GM19438 (cell line): ENCODE data around the gene PCDH19.
"Not testable (repeated sequence)": the region's sequence is repeated elsewhere in the genome, so short reads cannot be mapped to it uniquely, and the experiment has no call there.

Experiments
- ATAC-seq: cut with Tn5 transposase; IDR thresholded peaks from one replicate; pipeline ENCODE4 v1.9.1; 2021; ENCODE audit warnings: low read depth; ENCODE audit not compliant: unreplicated experiment

The PCDH19 gene

GRCh38 chrX:100409610-100410590 is at the start of gene PCDH19:
Gene PCDH19 (minus strand): TSS chrX:100410273. CDS start chrX:100408597, 1,676 bp downstream.
- no peak for ATAC-seq

GRCh38 chrX:100449696-100450608 is 39.9 kb upstream of the PCDH19 start:
- no peak for ATAC-seq

DNA sequence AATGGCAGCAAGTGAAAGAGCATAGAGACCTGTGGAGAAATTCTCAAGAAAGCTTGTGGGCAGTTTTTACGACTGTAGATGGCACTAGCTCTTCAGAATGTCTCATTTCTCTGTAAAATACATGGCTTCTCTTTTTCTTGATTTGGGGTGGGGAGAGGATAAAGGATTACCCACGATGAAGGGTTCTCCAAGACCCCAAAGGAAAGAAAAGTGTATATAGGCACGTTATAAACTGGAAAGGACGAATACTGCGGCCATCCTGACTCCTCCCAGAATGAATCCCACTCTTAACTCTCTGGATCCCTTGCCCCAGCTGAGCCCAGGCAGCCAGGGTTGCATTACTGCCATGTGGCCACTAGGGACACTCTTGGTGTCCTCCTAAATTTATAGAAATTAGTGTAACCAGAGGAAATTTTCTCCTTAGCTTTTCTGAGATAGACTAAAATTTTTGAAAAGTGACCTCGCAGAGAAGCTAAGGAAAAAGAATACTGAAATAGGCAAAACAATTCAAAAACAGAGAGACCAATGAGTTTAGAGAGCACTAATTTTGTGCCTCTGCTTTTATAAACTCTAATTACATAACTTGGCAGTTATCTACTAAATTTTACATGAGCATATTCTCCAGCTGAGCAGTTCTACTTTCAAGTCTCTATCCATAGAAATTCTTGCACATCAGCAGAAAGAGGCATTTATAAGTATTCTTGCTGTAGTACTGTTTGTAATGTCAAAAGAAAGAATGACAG is 37.8 kb upstream of the PCDH19 start:
- ATAC-seq: no peak

GRCh38 chrX:100445593-100445992 is 35.5 kb upstream of the PCDH19 start:
- no peak for ATAC-seq

DNA sequence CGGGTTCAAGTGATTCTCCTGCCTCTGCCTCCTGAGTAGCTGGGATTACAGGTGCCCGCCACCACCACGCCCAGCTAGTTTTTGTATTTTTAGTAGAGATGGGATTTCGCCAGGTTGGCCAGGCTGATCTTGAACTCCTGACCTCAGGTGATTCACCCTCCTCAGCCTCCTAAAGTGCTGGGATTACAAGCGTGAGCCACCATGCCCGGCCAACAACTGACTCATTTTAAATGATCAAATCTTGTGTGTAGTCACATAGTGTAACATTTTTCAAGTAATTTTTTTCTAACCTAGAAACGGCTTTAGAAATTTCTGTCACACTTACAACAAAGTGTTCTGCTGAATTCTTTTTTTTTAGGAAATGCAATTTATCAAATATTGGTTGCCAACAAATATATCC is 31.2 kb upstream of the PCDH19 start:
- not testable (repeated sequence) for ATAC-seq

DNA sequence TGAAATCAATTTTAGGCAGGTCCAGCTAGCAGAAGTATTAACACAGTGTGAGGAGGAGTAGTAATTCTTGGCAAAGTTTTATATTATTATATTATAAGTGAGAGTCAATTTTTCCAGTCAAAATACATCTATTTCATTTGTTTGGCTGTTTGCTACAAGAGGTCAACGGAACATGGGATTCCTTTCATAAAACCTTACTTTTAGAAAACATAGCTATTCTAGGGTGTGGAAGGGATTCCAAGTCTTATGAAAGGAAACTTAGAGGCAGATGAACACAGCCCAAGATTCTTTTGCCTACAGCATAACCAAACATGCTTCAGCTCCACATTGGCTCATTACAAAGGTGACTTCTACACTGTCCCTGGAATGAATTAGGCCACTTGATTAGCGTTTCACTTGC is 29.9 kb upstream of the PCDH19 start:
- ATAC-seq: no peak

DNA sequence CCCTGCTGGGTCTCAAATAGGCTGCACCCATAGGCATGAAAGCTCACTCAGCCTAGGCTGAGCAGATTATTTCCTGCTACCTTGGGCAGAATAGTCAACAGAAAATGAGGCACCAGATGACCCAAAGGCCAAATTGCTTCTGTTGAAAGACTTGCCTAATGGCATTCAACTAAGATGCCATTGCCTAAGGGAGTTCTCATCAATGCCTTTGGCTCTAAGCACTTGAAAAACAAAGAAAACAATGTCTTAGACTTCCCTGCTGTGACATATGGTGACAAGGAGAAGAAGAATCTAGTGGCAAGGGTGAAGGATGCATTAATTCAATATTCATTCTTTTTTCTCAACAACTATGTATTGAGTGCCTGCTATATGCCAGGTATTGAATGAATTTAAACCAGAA is 25.7 kb upstream of the PCDH19 start:
- ATAC-seq: no peak

- no peak for ATAC-seq
Observed at GRCh38 chrX:100424012-100424411, 13.9 kb upstream of the PCDH19 start.

- no peak for ATAC-seq
Observed at GRCh38 chrX:100418556-100418955, 8.5 kb upstream of the PCDH19 start.

GRCh38 chrX:100417681-100418080 is 7.6 kb upstream of the PCDH19 start:
- ATAC-seq: no peak

GRCh38 chrX:100413229-100413628 is 3.2 kb upstream of the PCDH19 start:
- ATAC-seq: no peak

DNA sequence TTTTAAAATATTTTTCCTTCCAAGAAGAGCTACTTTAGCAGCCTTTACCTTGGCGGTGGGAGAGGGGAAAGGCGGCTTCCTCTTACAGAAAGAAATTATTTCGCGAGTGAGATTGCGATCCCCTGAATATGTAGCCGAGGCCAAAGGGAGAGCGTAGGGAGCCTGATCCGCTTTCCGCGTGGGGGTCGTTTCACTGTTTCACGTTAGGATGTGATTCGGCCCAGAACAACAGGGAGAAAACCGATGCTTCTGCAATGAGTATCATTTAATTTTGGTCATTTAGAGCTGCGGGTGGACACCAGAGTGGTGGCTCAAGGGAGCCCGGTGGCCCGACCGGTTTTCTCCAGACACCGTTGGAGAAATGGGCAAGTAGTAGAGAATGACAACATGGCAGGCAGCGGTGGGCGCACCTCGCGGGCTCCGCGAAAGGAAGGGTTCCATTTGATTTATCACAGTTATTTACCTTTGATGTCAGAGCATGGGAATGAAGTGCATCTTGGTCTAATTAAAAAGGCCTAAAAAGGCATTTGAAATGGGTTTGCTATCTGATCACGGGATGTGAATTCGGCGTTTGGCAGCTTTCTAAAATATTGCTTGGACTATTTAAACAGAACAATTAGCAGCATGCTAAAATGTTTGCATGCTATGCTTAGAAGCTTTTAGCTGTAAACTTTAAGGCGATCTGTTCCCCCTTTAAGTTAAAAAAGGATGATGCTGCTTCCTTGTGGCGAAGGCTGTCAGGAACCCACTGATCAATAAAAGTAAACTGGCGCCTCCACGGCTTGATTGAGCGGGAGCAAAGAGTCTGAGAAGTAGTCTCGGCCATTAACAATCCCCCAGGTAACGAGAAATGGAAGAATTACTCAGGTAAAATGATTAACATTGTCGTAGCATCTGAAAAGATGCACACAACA is 2.0 kb upstream of the PCDH19 start:
- ATAC-seq: no peak

GRCh38 chrX:100410901-100411801 is 1.1 kb upstream of the PCDH19 start:
- no peak for ATAC-seq

DNA sequence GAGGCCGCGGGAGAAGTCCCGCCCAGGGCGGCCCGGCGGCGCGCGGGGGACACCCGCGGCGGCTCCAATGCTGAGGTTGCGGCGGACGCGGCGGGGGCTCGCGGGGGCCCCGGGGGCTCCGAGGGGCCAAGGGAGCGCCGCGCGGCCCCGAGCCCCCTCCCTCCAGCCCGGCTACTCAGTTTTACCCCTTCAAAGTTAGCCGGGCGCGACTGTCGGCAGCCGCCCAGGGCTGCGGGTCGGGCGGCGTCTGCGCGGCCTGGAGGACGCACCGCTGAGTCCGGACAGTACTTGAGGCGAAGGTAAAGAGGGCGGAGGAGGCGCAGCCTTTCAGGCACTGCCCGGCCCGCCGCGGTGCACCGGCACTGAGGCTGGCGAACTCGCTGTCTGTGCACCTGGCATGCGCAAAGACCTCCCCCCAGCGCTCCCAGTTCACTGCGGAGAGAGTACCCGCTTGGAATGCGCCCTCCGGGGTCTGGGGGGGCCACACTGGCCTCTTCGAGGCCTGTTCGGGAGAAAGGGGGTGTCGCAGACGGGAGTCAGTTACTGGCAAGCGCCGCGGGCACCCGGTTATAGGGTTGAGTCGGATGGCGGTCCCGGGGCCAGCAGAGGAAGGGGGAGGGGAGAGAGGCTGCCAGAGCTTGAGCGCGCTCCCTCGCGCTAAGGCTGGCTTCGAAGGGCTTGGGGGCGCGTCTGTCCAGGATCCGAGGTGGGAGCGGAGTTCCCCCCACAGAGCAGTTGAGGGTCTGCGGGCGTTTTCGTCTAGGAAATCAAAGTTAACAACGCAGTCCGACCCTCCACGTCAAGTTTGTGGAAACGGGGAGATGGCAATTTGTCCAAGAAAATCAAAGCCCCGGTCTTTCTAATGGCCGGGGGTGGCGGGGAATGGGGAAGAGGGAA is 1.1 kb downstream of the PCDH19 start:
- no peak for ATAC-seq

DNA sequence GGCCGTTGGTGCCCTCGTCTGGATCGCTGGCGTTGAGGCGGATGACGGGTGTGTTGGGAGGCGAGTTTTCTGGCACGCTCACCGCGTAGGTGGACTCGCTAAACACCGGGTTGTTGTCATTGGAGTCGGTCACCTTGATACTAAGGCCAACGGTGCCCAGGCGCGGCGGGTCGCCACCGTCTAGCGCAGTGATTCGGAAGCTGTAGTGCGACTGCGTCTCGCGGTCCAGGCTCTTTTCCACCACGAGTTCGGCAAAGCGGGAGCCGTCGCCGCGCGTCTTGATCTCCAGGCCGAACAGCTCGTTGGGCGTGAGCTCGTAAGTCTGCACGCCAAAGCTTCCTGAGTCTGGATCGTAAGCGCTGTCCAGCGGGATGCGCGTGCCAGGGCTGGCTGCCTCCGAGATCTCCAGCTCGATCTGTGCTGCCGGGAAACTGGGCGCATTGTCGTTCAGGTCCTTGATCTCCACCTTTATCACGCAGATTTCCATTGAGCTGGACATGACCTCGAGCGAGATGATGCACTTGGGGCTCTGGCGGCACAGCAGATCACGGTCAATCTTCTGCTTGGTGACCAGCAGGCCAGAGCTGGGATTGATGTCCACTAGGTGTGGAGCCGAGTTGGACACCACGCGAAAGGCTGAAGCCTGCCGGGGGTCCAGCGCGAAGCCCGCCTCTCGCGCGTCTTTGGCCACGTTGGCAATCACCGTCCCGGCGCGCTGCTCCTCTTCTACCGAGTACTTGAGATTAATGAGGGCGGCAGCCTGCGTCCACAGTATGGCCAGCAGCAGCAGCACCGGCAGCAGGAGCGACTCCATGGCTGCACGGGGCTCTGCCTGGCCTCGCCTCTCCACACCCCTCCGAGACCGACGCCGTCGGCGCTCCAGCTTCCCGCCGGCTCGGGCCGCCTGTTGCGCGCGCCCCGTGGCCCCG is 2.0 kb downstream of the PCDH19 start:
- no peak for ATAC-seq

DNA sequence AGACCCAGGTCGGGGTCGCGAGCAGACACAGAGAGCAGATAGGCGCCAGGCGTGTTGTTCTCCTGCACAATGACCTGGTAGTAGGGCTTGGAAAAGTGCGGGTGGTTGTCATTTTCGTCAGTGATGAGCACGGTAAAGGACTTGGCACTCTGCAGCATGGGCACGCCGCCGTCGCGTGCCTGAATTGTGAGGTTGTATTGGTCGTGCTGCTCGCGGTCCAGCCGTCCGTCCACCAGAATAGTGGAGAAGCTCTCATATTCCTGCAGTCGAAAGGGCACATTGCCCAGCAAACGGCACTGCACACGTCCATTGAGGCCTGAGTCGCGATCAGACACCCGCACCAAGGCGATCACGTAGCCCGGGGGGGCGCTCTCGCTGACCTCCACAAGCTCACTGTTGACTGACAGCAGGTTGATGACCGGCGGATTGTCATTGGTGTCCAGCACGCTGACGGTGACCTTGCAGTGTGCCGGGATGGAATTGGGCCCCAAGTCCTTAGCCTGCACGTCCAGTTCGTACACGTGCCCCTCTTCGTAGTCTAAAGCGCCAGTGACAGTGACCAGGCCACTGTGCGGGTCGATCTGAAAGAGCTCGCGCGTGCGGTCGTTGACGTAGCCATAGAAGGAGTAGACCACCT is 2.8 kb downstream of the PCDH19 start:
- ATAC-seq: no peak
